HG03432 (cell line): Measurements from ENCODE around the gene CASP4.
"Not testable (repeated sequence)": the region's sequence is repeated elsewhere in the genome, so short reads cannot be mapped to it uniquely, and the experiment has no call there.

Experiments
- ATAC-seq: cut with Tn5 transposase; IDR thresholded peaks from one replicate; pipeline ENCODE4 v1.9.1; 2021; ENCODE audit warnings: mild to moderate bottlenecking, moderate library complexity; ENCODE audit not compliant: unreplicated experiment

The CASP4 gene

GRCh38 chr11:104968355-104968855 is at the start of gene CASP4:
Gene CASP4, minus strand, starts transcription at chr11:104968574. Its CDS starts 49 bp downstream, at chr11:104968525.
- peak; percentile 94 for ATAC-seq

- ATAC-seq = no peak
Observed at GRCh38 chr11:105007463-105007862, 39.1 kb upstream of the CASP4 start.

- no peak for ATAC-seq
Observed at GRCh38 chr11:105005451-105005845, 37.1 kb upstream of the CASP4 start.

DNA sequence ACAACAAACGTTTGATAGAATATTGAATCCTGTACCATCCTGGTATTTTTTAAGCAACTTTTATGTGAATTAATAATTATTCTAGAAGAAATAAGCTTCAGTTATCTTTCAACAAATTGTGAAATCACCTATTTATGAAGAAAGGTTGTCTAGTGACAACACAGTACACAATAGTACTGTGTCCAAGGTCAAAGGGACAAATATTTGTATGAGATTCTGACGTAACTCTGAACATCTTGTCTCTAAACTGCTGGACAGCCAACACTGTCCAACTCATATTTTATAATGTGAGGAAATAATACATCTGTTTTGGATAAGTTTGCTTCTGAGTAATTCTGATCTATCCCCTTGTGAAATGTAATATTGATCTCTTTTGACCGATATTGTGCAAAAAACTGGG is 35.6 kb upstream of the CASP4 start:
- ATAC-seq = no peak

DNA sequence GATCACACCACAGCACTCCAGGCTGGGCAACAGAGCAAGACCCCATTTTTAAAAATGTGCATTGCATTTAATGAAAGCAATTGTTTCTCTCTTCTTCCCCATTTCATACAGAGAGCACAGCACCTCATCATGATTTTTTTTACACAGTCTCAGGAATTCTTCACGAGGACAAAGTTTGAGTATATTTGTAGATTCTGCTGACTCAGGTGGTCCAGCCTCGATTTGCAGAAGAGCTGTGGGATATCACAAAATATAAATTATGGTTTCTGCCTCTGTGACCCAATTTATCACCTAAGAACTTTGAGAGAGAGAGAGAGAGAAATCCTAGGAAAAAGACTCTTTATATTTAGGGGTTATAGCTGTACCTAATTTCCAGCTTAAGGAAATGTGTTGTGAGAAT is 34.8 kb upstream of the CASP4 start:
- ATAC-seq = no peak

- ATAC-seq = peak; percentile 89
Observed at GRCh38 chr11:105000797-105001196, 32.4 kb upstream of the CASP4 start.

GRCh38 chr11:105000167-105000566 is 31.8 kb upstream of the CASP4 start:
- ATAC-seq = no peak

DNA sequence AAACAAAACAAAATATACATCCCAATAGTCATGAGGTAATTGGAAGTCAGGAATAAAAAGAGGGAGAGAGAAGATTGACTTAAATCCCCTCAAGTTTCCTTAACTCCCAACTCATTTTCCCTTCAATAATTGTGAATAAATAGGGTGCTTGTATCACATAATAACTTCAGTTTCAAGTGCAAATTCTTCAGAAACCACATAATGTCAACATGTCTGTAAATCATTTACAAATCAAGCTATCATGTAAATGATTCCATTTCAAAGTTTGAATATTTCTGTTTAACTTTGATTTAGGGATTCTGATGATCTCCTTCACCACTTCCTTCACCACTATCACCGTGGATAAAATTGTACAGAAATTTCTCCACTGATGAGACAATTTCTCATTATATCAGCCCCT is 31.3 kb upstream of the CASP4 start:
- ATAC-seq = no peak

DNA sequence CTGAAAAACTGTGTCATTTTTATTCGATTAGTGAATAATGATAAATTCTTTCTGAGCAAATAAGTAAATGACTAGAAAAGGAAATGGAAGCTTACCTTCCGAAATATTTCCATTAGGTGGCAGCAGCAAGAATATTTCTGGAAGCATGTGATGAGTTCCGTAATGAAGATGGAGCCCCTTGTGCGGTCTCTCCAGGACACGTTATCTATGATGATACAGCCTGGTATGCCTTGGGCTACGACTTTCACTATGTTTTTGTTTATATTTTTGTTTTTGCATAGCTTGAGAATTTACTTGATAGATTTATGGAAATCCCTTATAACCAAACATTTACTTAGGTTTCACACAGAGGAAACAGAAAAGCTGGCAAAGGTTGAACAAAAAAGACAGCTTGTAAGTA is 28.9 kb upstream of the CASP4 start:
- no peak for ATAC-seq

DNA sequence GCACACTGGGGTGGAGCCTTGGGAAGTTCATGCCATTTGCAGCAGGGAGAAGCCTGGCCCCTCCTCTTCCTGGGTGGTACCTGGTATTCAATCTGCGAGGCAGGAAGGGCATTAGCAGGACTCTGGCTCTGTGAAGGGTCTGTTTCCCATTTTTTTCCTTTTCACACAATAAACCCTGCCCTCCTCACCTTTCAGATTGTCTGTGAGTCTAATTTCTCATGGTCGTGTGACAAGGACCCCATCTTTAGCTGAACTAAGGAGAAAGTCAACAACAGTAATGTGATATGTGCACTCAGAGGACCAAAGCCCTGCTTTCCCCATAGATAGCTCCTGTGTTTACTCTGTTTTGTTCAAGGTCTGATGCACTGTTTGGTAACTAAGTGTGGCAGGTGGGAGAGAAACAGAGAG is 26.6 kb upstream of the CASP4 start:
- ATAC-seq = no peak

GRCh38 chr11:104992781-104993180 is 24.4 kb upstream of the CASP4 start:
- ATAC-seq = no peak

GRCh38 chr11:104991994-104992393 is 23.6 kb upstream of the CASP4 start:
- ATAC-seq = no peak

GRCh38 chr11:104984808-104985207 is 16.4 kb upstream of the CASP4 start:
- no peak for ATAC-seq

GRCh38 chr11:104979839-104980238 is 11.5 kb upstream of the CASP4 start:
- ATAC-seq = no peak

- ATAC-seq = no peak
Observed at GRCh38 chr11:104973616-104974015, 5.2 kb upstream of the CASP4 start.

GRCh38 chr11:104972924-104973323 is 4.5 kb upstream of the CASP4 start:
- ATAC-seq = not testable (repeated sequence)

- ATAC-seq = no peak
Observed at GRCh38 chr11:104970756-104971155, 2.4 kb upstream of the CASP4 start.

GRCh38 chr11:104968856-104969776 is 742 bp upstream of the CASP4 start:
- no peak for ATAC-seq

- peak; percentile 22 for ATAC-seq
Observed at GRCh38 chr11:104967534-104968354, 630 bp downstream of the CASP4 start.

DNA sequence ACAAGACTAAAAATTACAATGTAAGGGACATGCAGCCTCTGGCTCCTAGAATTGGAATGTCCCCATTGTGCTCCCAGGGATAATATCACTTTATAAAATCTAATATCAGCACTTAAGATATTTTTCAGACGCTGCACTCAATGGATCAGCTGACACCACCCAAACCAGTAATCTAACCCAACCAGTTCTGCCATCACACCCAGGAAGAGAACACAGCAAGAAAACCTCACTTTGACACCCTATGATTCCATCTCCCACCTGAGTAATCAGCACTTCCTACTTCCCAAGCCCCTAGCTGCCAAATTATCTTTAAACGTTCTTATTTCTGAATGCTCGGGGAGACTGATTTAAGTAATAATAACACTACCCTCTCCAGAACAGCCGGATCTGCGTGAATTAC is 2.6 kb downstream of the CASP4 start:
- no peak for ATAC-seq

DNA sequence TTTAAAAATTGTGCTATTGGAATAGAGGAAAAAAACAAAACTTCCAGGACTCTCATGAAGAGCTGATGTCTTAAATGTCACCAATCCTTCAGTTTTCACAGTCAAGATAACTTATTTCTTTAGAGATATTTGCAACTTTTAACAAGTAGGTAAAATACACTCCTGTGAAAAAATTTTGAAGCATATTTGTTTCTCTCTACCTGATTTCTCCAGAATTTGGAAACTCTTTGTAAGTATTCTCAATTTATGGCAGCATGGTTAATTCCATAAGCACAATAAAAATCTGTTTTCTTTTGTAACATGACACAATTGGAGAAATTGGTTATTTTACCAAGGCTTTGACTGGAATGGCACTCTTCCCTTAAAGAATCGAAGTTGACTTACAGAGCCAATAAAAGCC is 4.1 kb downstream of the CASP4 start:
- ATAC-seq = no peak

GRCh38 chr11:104962852-104963251 is 5.5 kb downstream of the CASP4 start:
- ATAC-seq = no peak
